Neural cell (in vitro differentiated cells): ENCODE data around the gene CYSRT1. TPM values are rescaled to one million over a fixed set of nuclear protein-coding genes. Genes with fewer than 3 reads are reported as not detected.

Experiments
- H2AFZ ChIP-seq: fragments of 200-600, 300-800 bp; sonication (generic), shearing (Covaris generic); 2 replicates; pipeline ENCODE4 v1.6.0; 2014; ENCODE audit warnings: low read depth, mild to moderate bottlenecking, antibody characterized with exemption, low read length, moderate library complexity
- H3F3A ChIP-seq: fragments of 200-600 bp; shearing (Covaris generic); 2 replicates; pipeline ENCODE4 v1.6.1; 2016; ENCODE audit warnings: mild to moderate bottlenecking, moderate library complexity, mixed read lengths, antibody characterized with exemption, low read length; ENCODE audit not compliant: insufficient read depth, poor library complexity, severe bottlenecking
- H3K27ac ChIP-seq: fragments of 200-600, 300-800 bp; sonication (generic), shearing (Covaris generic); 2 replicates; pipeline ENCODE4 v1.5.1; 2014; ENCODE audit warnings: mild to moderate bottlenecking, low read length, moderate library complexity
- H3K27me3 ChIP-seq: fragments of 300-800, 200-600 bp; sonication (generic), shearing (Covaris generic); 2 replicates; pipeline ENCODE4 v1.6.0; 2014; ENCODE audit warnings: mild to moderate bottlenecking, low read depth, low read length, moderate library complexity; ENCODE audit not compliant: insufficient read depth
- H3K36me3 ChIP-seq: fragments of 300-800, 200-600 bp; sonication (generic), shearing (Covaris generic); 2 replicates; pipeline ENCODE4 v1.5.1; 2014; ENCODE audit warnings: mild to moderate bottlenecking, antibody characterized with exemption, low read length, moderate library complexity; ENCODE audit not compliant: insufficient read depth
- H3K4me2 ChIP-seq: fragments of 300-800, 200-600 bp; sonication (generic), shearing (Covaris generic); 2 replicates; pipeline ENCODE4 v1.6.0; 2014; ENCODE audit warnings: mild to moderate bottlenecking, low read length
- H3K4me3 ChIP-seq: fragments of 300-800, 200-600 bp; sonication (generic), shearing (Covaris generic); 2 replicates; pipeline ENCODE4 v1.5.1; 2014; ENCODE audit warnings: mild to moderate bottlenecking, low read length, moderate library complexity
- H3K79me2 ChIP-seq: fragments of 200-600 bp; shearing (Covaris generic); replicated peaks from 2 replicates; pipeline ENCODE4 v1.6.0; 2014; ENCODE audit warnings: mild to moderate bottlenecking, low read length, moderate library complexity; ENCODE audit not compliant: insufficient read depth
- H3K9ac ChIP-seq: fragments of 300-800, 200-600 bp; sonication (generic), shearing (Covaris generic); 2 replicates; pipeline ENCODE4 v1.6.1; 2016; ENCODE audit warnings: mild to moderate bottlenecking, low read length, mixed read lengths
- H3K9me2 ChIP-seq: fragments of 200-600 bp; shearing (Covaris generic); 2 replicates; pipeline ENCODE4 v1.6.1; 2016; ENCODE audit warnings: mild to moderate bottlenecking, low read length, mixed read lengths; ENCODE audit not compliant: insufficient read depth
- H3K9me3 ChIP-seq: fragments of 200-600, 300-800 bp; sonication (generic), shearing (Covaris generic); 2 replicates; pipeline ENCODE4 v1.6.1; 2016; ENCODE audit warnings: mild to moderate bottlenecking, mixed run types, low read length, moderate library complexity, mixed read lengths
- H4K20me1 ChIP-seq: fragments of 200-600 bp; shearing (Covaris generic); 2 replicates; pipeline ENCODE4 v1.6.1; 2016; ENCODE audit warnings: mild to moderate bottlenecking, mixed run types; ENCODE audit not compliant: insufficient read depth
- EP300 ChIP-seq: fragments of 450-650 bp; conservative IDR thresholded peaks from 2 replicates; pipeline ENCODE4 v1.6.1; 2014; ENCODE audit warnings: antibody characterized with exemption, mild to moderate bottlenecking, moderate library complexity; ENCODE audit not compliant: poor library complexity, severe bottlenecking
- EZH2 ChIP-seq: fragments of 200-600, 300-800 bp; shearing (Covaris generic), sonication (generic); IDR thresholded peaks from 2 replicates; pipeline ENCODE4 v1.6.1; 2014; ENCODE audit warnings: antibody characterized with exemption, low read length, borderline replicate concordance, mild to moderate bottlenecking; ENCODE audit not compliant: insufficient read depth, poor library complexity, severe bottlenecking
- MXI1 ChIP-seq: fragments of 450-650 bp; conservative IDR thresholded peaks from 2 replicates; pipeline ENCODE4 v1.6.1; 2014; ENCODE audit warnings: antibody characterized with exemption, mild to moderate bottlenecking; ENCODE audit not compliant: poor library complexity, severe bottlenecking
- POLR2AphosphoS5 ChIP-seq: IDR thresholded peaks from 2 replicates; pipeline ENCODE4 v1.6.1; 2012
- RAD21 ChIP-seq: fragments of 450-650 bp; conservative IDR thresholded peaks from 2 replicates; pipeline ENCODE4 v1.6.1; 2014; ENCODE audit warnings: antibody characterized with exemption, mild to moderate bottlenecking, moderate library complexity
- SMC3 ChIP-seq: fragments of 450-650 bp; conservative IDR thresholded peaks from 2 replicates; pipeline ENCODE4 v1.6.1; 2014; ENCODE audit warnings: antibody characterized with exemption, mild to moderate bottlenecking, moderate library complexity; ENCODE audit not compliant: poor library complexity
- TAF1 ChIP-seq: IDR thresholded peaks from 2 replicates; pipeline ENCODE4 v1.6.1; 2012; ENCODE audit warnings: low read depth
- polyA plus RNA-seq: library from polyadenylated mRNA; depleted of rRNA; stranded (reverse); fragments of >200 nt; gene quantifications from 2 replicates; pipeline ENCODE4 v1.2.3, GENCODE V29; 2014
- TF ChIP-seq, protein P1 (sequence below): fragments of 450-650 bp; IDR thresholded peaks from 2 replicates; pipeline ENCODE4 v1.5.1; 2014; ENCODE audit warnings: antibody characterized with exemption, mild to moderate bottlenecking, moderate library complexity; ENCODE audit not compliant: poor library complexity, severe bottlenecking
- TF ChIP-seq, protein P2 (sequence below): IDR thresholded peaks from 2 replicates; pipeline ENCODE4 v1.6.1; 2012; ENCODE audit warnings: borderline replicate concordance

The CYSRT1 gene
- polyA plus RNA-seq, 1 donor from 2014 or later = 3.3 TPM

DNA sequence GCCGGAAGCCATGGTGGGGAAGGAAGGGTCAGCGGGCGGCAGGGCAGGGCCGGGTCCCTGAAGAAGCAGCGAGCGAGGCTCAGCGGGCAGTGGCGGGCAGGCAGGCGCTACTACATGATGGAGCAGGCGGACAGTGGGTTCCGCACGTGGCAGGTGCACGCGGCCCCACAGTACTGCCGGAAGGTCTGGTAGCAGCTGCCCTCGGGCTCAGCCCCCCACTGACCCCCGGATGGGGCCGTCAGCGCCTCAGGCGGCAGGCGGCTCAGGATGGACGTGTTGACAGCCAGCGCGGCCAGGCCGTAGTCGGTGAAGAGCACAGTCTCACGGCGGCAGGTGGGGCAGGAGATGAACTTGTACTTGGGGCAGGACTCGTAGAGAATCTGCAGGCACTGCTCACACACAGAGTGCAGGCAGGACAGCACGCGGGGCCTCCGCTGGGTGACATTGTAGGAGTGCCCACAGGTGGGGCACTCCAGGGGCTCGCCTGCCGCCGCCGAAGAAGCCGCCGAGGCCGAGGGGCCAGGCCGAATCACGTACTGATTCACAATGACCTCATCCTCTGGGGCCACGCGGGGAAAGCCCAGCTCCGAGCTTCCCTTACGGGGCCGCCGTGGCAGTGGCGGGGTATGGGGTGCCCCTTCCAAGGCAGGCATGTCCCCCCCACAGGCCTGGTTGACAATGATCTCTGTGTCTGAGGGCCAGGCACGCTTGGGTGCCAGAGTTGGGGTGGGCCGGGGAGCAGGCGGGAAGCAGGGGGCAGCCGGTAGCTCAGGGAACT lies 4.5 kb upstream of the CYSRT1 start:
- Histone ChIP-seq H3K4me3 (peak overlapping the region; percentile 77), H4K20me1 (no peaks in the 10 kb centered on the region), H3K4me2 (no peak overlapping the region), H3K27me3 (no peaks in the 10 kb centered on the region), H3K79me2 (no peaks in the 10 kb centered on the region), H3K27ac (no peak overlapping the region), H2AFZ (no peak overlapping the region), H3K36me3 (no peaks in the 10 kb centered on the region), H3K9ac (no peak overlapping the region), H3K9me3 (no peaks in the 10 kb centered on the region), H3F3A (no peaks in the 10 kb centered on the region), H3K9me2 (no peaks in the 10 kb centered on the region)
- TF ChIP-seq MXI1 (no peak), EP300 (no peak)
- TF ChIP-seq, protein P1, sequence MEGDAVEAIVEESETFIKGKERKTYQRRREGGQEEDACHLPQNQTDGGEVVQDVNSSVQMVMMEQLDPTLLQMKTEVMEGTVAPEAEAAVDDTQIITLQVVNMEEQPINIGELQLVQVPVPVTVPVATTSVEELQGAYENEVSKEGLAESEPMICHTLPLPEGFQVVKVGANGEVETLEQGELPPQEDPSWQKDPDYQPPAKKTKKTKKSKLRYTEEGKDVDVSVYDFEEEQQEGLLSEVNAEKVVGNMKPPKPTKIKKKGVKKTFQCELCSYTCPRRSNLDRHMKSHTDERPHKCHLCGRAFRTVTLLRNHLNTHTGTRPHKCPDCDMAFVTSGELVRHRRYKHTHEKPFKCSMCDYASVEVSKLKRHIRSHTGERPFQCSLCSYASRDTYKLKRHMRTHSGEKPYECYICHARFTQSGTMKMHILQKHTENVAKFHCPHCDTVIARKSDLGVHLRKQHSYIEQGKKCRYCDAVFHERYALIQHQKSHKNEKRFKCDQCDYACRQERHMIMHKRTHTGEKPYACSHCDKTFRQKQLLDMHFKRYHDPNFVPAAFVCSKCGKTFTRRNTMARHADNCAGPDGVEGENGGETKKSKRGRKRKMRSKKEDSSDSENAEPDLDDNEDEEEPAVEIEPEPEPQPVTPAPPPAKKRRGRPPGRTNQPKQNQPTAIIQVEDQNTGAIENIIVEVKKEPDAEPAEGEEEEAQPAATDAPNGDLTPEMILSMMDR = no peak

GRCh38 chr9:137221095-137221505 lies 3.9 kb upstream of the CYSRT1 start:
- H3F3A ChIP-seq = no peaks in the 10 kb centered on the region

More at GRCh38 chr9:137221095-137221505, 3.9 kb upstream of the CYSRT1 start:
- no peak overlapping the region for H2AFZ ChIP-seq
- H4K20me1 ChIP-seq = no peaks in the 10 kb centered on the region
- no peaks in the 10 kb centered on the region for H3K9me2 ChIP-seq
- H3K27ac ChIP-seq = no peak overlapping the region
- TF ChIP-seq, protein P2, sequence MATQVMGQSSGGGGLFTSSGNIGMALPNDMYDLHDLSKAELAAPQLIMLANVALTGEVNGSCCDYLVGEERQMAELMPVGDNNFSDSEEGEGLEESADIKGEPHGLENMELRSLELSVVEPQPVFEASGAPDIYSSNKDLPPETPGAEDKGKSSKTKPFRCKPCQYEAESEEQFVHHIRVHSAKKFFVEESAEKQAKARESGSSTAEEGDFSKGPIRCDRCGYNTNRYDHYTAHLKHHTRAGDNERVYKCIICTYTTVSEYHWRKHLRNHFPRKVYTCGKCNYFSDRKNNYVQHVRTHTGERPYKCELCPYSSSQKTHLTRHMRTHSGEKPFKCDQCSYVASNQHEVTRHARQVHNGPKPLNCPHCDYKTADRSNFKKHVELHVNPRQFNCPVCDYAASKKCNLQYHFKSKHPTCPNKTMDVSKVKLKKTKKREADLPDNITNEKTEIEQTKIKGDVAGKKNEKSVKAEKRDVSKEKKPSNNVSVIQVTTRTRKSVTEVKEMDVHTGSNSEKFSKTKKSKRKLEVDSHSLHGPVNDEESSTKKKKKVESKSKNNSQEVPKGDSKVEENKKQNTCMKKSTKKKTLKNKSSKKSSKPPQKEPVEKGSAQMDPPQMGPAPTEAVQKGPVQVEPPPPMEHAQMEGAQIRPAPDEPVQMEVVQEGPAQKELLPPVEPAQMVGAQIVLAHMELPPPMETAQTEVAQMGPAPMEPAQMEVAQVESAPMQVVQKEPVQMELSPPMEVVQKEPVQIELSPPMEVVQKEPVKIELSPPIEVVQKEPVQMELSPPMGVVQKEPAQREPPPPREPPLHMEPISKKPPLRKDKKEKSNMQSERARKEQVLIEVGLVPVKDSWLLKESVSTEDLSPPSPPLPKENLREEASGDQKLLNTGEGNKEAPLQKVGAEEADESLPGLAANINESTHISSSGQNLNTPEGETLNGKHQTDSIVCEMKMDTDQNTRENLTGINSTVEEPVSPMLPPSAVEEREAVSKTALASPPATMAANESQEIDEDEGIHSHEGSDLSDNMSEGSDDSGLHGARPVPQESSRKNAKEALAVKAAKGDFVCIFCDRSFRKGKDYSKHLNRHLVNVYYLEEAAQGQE = no peak
- TF ChIP-seq, protein P1 = no peak
- TF ChIP-seq POLR2AphosphoS5 = no peak
- TF ChIP-seq EZH2 = no peak
- no peak for TF ChIP-seq SMC3
- no peak for TF ChIP-seq EP300
- TF ChIP-seq RAD21 = no peak
- no peak for TF ChIP-seq TAF1
- no peak for TF ChIP-seq MXI1
- H3K4me3 ChIP-seq = peak overlapping the region; percentile 77
- no peaks in the 10 kb centered on the region for H3K36me3 ChIP-seq
- no peaks in the 10 kb centered on the region for H3K27me3 ChIP-seq
- H3K4me2 ChIP-seq = no peak overlapping the region
- peak overlapping the region; percentile 72 for H3K9ac ChIP-seq
- H3K9me3 ChIP-seq = no peaks in the 10 kb centered on the region
- no peaks in the 10 kb centered on the region for H3K79me2 ChIP-seq
